CD4-positive, alpha-beta memory T cell (primary cell): ENCODE results near the gene RAB20. TPM values are rescaled to one million over a fixed set of nuclear protein-coding genes. Genes with fewer than 3 reads are reported as not detected.

Source experiments
- CTCF ChIA-PET: fragments of 350-600 bp; sonication (Branson Sonifier 250); formaldehyde crosslinking; loops from one replicate; lab custom pipeline; 2021; ENCODE audit warnings: inconsistent platforms; ENCODE audit not compliant: partially characterized antibody; lab: Charles Lee
- POLR2A ChIA-PET: fragments of 350-600 bp; sonication (Branson Sonifier 250); formaldehyde crosslinking; loops from one replicate; lab custom pipeline; 2021; ENCODE audit not compliant: partially characterized antibody; lab: Charles Lee
- DNase-seq, 5 donors: peaks; one replicate each; pipeline versions ENCODE4 v3.0.0 to v3.0.0-alpha.2; 2020 to 2022; ENCODE audit warnings: mixed read lengths in 1 of 5
- H3K27ac ChIP-seq: one replicate; pipeline ENCODE4 v1.7.0; 2013; ENCODE audit warnings: low read depth, low read length
- H3K27me3 ChIP-seq: 2 replicates; pipeline ENCODE4 v1.7.0; 2013; ENCODE audit warnings: mild to moderate bottlenecking, low read length, moderate library complexity; ENCODE audit not compliant: insufficient read depth
- H3K36me3 ChIP-seq: 2 replicates; pipeline ENCODE4 v1.7.0; 2013; ENCODE audit warnings: mild to moderate bottlenecking, low read length, moderate library complexity; ENCODE audit not compliant: insufficient read depth
- H3K4me1 ChIP-seq: 2 replicates; pipeline ENCODE4 v1.7.0; 2013; ENCODE audit warnings: mild to moderate bottlenecking, low read length, moderate library complexity; ENCODE audit not compliant: insufficient read depth
- H3K4me3 ChIP-seq, 2 donors: one replicate each; pipeline ENCODE4 v1.7.0; 2013; ENCODE audit warnings: low read length in 2 of 2, mild to moderate bottlenecking in 1 of 2
- H3K9me3 ChIP-seq, 2 donors: one replicate each; pipeline ENCODE4 v1.7.0; 2013; ENCODE audit warnings: low read length in 2 of 2, control low read depth in 1 of 2; ENCODE audit not compliant: control insufficient read depth in 1 of 2
- H3K27ac Mint-ChIP-seq, 7 donors: one replicate each; pipeline ENCODE4 v1.8.0; 2020 to 2021; ENCODE audit warnings: mixed read lengths in 7 of 7, mild to moderate bottlenecking in 6 of 7, inconsistent platforms in 3 of 7, moderate library complexity in 3 of 7
- H3K27me3 Mint-ChIP-seq, 2 donors: one replicate each; pipeline ENCODE4 v1.8.0; 2020 to 2021; ENCODE audit warnings: mixed read lengths in 2 of 2
- H3K36me3 Mint-ChIP-seq, 2 donors: one replicate each; pipeline ENCODE4 v1.8.0; 2020 to 2021; ENCODE audit warnings: mixed read lengths in 2 of 2, inconsistent platforms in 1 of 2, mild to moderate bottlenecking in 1 of 2
- H3K4me1 Mint-ChIP-seq, 4 donors: one replicate each; pipeline ENCODE4 v1.8.0; 2020 to 2021; ENCODE audit warnings: mixed read lengths in 4 of 4, mild to moderate bottlenecking in 1 of 4
- H3K4me3 Mint-ChIP-seq, 8 donors: one replicate each; pipeline ENCODE4 v1.8.0; 2020 to 2021; ENCODE audit warnings: mixed read lengths in 8 of 8, mild to moderate bottlenecking in 7 of 8, moderate library complexity in 6 of 8, inconsistent platforms in 3 of 8
- H3K9me3 Mint-ChIP-seq, 8 donors: one replicate each; pipeline ENCODE4 v1.8.0; 2020 to 2021; ENCODE audit warnings: mixed read lengths in 8 of 8, mild to moderate bottlenecking in 5 of 8, inconsistent platforms in 3 of 8, moderate library complexity in 1 of 8
- intact Hi-C: fragments of 100-400 bp; cut with micrococcal nuclease; formaldehyde crosslinking; loops from one replicate; pipeline ENCODE4 v1.15.1; 2023
- polyA plus RNA-seq, 2 donors: library from polyadenylated mRNA; unstranded; fragments of 300-500 nt; fragmentation: Illumina TruSeq; gene quantifications; one replicate each; pipeline ENCODE4 v1.2.3, GENCODE V29; 2021
- total RNA-seq, 2 experiments: library from RNA; stranded (reverse); gene quantifications; one replicate each; pipeline ENCODE4 v1.2.3, GENCODE V29; 2021

RAB20 gene
- total and polyA plus RNA-seq, 4 experiments from 2014 or later: 2.2 to 5.7 (median 3.0) TPM

- DNase-seq: no peak
- Mint-ChIP-seq H3K4me1 (no peaks in the 10 kb centered on the region), H3K9me3 (no peaks in the 10 kb centered on the region), H3K4me3 (no peak overlapping the region), H3K27me3 (peaks cover 5 to 6% of the 10 kb centered on the region in 2 donors), H3K27ac (no peak overlapping the region), H3K36me3 (no peaks in the 10 kb centered on the region)
- intact Hi-C loops: no loop called here
- CTCF ChIA-PET: no interaction called here
- Histone ChIP-seq H3K36me3 (no peaks in the 10 kb centered on the region), H3K27ac (no peak overlapping the region), H3K4me3 (no peak overlapping the region), H3K27me3 (no peaks in the 10 kb centered on the region), H3K9me3 (no peaks in the 10 kb centered on the region), H3K4me1 (no peaks in the 10 kb centered on the region)
- POLR2A ChIA-PET: no interaction called here
Observed at GRCh38 chr13:110474713-110475112, 86.8 kb downstream of the RAB20 start.

Other genes starting within 250 kb of the RAB20 start
- 10 to 100 TPM; 32.6 to 33.4 TPM for gene NAXD, start 53.8 kb upstream of the RAB20 start, total RNA-seq
- gene NAXD, start 53.8 kb upstream of the RAB20 start, polyA plus RNA-seq: 10 to 100 TPM; 20.4 TPM
- gene CARS2, start 144.4 kb upstream of the RAB20 start, total RNA-seq: 100 to 1,000 TPM in 1 of 2 experiments, 10 to 100 TPM in 1; 99.9 to 102 TPM
- 10 to 100 TPM; 36.0 to 59.3 TPM for gene CARS2, start 144.4 kb upstream of the RAB20 start, polyA plus RNA-seq
- gene ING1, start 152.0 kb upstream of the RAB20 start, total RNA-seq: 10 to 100 TPM; 27.4 to 29.4 TPM
- gene ING1, start 152.0 kb upstream of the RAB20 start, polyA plus RNA-seq: 10 to 100 TPM in 1 of 2 donors, 1 to 10 TPM in 1; 9.1 to 16.7 TPM